ENCODE data around the gene TADA1. TPM values are rescaled to one million over a fixed set of nuclear protein-coding genes. Genes with fewer than 3 reads are reported as not detected.

The TADA1 gene
- total and polyA plus RNA-seq, 8 donors, result 5.4 to 43.8 (median 7.6) TPM

- WGBS, 5 donors, result 76 to 92% (median 89%) methylated on average over 5 of the region's 5 CpGs
- no peak overlapping the region for H3K4me3 ChIP-seq
- intact Hi-C loops (cut with DNase I; ENCODE audit: low total_unique reads), result no loop called here
- no peak for TF ChIP-seq EP300 (IDR thresholded peaks at IDR 0.05)
- no peak for TF ChIP-seq POLR2AphosphoS5 (IDR thresholded peaks at IDR 0.05)
- TF ChIP-seq, protein P1, sequence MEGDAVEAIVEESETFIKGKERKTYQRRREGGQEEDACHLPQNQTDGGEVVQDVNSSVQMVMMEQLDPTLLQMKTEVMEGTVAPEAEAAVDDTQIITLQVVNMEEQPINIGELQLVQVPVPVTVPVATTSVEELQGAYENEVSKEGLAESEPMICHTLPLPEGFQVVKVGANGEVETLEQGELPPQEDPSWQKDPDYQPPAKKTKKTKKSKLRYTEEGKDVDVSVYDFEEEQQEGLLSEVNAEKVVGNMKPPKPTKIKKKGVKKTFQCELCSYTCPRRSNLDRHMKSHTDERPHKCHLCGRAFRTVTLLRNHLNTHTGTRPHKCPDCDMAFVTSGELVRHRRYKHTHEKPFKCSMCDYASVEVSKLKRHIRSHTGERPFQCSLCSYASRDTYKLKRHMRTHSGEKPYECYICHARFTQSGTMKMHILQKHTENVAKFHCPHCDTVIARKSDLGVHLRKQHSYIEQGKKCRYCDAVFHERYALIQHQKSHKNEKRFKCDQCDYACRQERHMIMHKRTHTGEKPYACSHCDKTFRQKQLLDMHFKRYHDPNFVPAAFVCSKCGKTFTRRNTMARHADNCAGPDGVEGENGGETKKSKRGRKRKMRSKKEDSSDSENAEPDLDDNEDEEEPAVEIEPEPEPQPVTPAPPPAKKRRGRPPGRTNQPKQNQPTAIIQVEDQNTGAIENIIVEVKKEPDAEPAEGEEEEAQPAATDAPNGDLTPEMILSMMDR (IDR thresholded peaks at IDR 0.05), result no peak
- TF ChIP-seq POLR2A (IDR thresholded peaks at IDR 0.05), result no peak
- H3K27ac ChIP-seq, result no peak overlapping the region
- no peaks in the 10 kb centered on the region for H3K9me3 ChIP-seq
- no peak for DNase-seq
- peaks cover 16 to 78% (median 68%) of the 10 kb centered on the region in 4 donors for H3K36me3 ChIP-seq
- H3K27me3 ChIP-seq, result no peaks in the 10 kb centered on the region
- peaks cover 0 to 11% (median 4%) of the 10 kb centered on the region in 4 donors for H3K4me1 ChIP-seq
Observed at GRCh38 chr1:166865926-166866325, 10.1 kb downstream of the TADA1 start.

- Histone ChIP-seq H3K27ac (no peak overlapping the region), H3K9me3 (no peaks in the 10 kb centered on the region), H3K36me3 (peaks cover 44 to 99% (median 96%) of the 10 kb centered on the region in 4 donors), H3K4me3 (no peak overlapping the region), H3K27me3 (no peaks in the 10 kb centered on the region), H3K4me1 (peaks cover 0 to 19% (median 6%) of the 10 kb centered on the region in 4 donors)
- 73 to 92% (median 86%) methylated on average over 4 to 5 of the region's 5 CpGs for WGBS, 5 donors
- intact Hi-C loops (cut with DNase I; ENCODE audit: low total_unique reads), result no loop called here
- no peak for TF ChIP-seq POLR2A (IDR thresholded peaks at IDR 0.05)
- TF ChIP-seq, protein P1 (IDR thresholded peaks at IDR 0.05), result no peak
- no peak for TF ChIP-seq EP300 (IDR thresholded peaks at IDR 0.05)
- TF ChIP-seq POLR2AphosphoS5 (IDR thresholded peaks at IDR 0.05), result no peak
- no peak for DNase-seq
Observed at GRCh38 chr1:166859597-166859996, 16.5 kb downstream of the TADA1 start.

DNA sequence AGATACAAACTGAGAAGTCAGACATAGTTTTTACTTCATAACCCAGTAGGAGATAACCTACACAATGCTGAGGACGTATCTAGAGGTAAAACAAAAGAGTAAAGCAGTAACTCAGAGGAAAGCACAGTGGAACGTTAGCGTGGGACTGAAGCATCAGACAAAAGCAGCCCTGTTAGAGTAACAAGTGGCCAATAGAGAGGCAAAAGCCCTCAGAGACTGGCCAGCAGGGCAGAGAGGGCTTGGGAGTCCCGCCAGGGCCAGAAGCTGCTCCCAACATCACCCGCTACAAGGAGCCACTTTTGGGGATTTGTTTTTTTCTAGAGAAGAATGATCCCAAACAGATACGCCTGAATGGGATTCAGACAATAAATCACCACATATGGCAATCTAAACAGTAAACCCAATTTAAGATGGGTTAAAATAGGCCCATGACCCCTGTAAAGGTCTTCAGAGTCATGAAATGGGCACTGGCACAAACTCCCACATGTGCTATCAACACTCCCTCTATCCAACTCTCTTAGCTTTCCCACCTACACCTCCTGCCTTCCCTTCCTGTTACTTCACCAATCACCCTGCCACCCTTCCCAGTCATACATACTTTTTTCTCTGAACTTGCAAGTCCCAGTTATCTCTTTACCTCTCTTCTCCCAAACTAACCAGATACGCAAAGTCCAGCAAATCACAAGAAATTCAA lies 17.2 kb downstream of the TADA1 start:
- 68 to 77% (median 70%) methylated on average over 7 of the region's 7 CpGs for WGBS, 5 donors
- H3K36me3 ChIP-seq, result peaks cover 44 to 99% (median 97%) of the 10 kb centered on the region in 4 donors
- TF ChIP-seq, protein P1 (IDR thresholded peaks at IDR 0.05), result no peak
- TF ChIP-seq POLR2AphosphoS5 (IDR thresholded peaks at IDR 0.05), result no peak
- H3K27me3 ChIP-seq, result no peaks in the 10 kb centered on the region
- no peak overlapping the region for H3K4me3 ChIP-seq
- intact Hi-C loops (cut with DNase I; ENCODE audit: low total_unique reads), result no loop called here
- H3K27ac ChIP-seq, result no peak overlapping the region
- peaks cover 0 to 24% (median 9%) of the 10 kb centered on the region in 4 donors for H3K4me1 ChIP-seq
- DNase-seq, result no peak
- H3K9me3 ChIP-seq, result no peaks in the 10 kb centered on the region

DNA sequence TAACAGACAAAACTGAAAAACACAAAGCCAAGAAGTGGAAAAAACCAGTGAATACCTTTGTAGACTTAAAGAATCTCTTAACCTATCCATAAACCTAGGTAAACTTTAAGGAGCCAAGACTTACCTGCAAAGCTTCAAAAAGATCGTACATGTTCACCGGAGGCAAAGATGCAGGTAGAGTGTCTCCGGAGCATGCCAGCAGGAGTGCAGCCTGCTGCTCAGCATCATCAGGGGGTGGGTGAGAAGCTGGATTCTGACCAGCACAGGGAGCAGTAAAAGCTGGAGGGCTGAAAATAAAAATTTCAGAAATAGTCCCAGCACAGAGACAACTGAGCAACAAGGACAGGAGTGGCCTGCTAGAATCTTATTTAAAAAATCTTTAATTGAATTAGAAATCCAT lies 18.1 kb downstream of the TADA1 start:
- Histone ChIP-seq H3K9me3 (no peaks in the 10 kb centered on the region), H3K4me3 (no peak overlapping the region), H3K27ac (no peak overlapping the region), H3K27me3 (no peaks in the 10 kb centered on the region), H3K36me3 (peaks cover 42 to 99% (median 98%) of the 10 kb centered on the region in 4 donors), H3K4me1 (peaks cover 0 to 32% (median 12%) of the 10 kb centered on the region in 4 donors)
- 74 to 89% (median 75%) methylated on average over 3 of the region's 3 CpGs for WGBS, 5 donors
- intact Hi-C loops (cut with DNase I; ENCODE audit: low total_unique reads), result no loop called here
- DNase-seq, result no peak
- TF ChIP-seq, protein P1 (IDR thresholded peaks at IDR 0.05), result no peak
- TF ChIP-seq POLR2AphosphoS5 (IDR thresholded peaks at IDR 0.05) (no peak), EP300 (IDR thresholded peaks at IDR 0.05) (no peak), POLR2A (IDR thresholded peaks at IDR 0.05) (no peak)

Data from stomach (tissue), 9 donors.